ENCODE data around the gene TAS1R3.
A peak's percentile ranks its signal among the peaks of the same experiment; 100 is the strongest.

Gene TAS1R3

GRCh38 chr1:1371746-1372711 is 40.9 kb downstream of the TAS1R3 start:
- DNase-seq (ENCODE audit: low spot score), result peak; percentile 31

- no peak for DNase-seq (ENCODE audit: low spot score)
Observed at GRCh38 chr1:1373051-1373814, 42.2 kb downstream of the TAS1R3 start.

- no peak for DNase-seq (ENCODE audit: low spot score)
Observed at GRCh38 chr1:1373815-1374588, 42.9 kb downstream of the TAS1R3 start.

DNA sequence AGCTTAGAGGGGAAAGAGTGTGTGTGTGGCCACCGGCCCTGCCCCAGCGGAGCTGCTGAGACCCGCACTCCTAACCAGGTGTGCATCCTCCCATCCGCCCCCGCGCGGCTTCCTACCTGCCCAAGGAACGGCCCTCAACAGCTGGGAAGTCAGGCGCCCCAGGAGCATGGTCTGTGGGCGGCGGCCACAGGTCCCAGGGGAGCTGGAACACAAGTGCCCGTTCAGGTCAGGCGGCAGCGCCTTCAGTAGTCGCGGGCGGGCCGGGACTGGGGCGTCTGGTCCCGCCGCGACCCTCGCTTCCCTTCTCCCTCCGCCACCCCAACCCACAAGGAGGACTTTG is 43.5 kb downstream of the TAS1R3 start:
- no peak for DNase-seq (ENCODE audit: low spot score)

DNA sequence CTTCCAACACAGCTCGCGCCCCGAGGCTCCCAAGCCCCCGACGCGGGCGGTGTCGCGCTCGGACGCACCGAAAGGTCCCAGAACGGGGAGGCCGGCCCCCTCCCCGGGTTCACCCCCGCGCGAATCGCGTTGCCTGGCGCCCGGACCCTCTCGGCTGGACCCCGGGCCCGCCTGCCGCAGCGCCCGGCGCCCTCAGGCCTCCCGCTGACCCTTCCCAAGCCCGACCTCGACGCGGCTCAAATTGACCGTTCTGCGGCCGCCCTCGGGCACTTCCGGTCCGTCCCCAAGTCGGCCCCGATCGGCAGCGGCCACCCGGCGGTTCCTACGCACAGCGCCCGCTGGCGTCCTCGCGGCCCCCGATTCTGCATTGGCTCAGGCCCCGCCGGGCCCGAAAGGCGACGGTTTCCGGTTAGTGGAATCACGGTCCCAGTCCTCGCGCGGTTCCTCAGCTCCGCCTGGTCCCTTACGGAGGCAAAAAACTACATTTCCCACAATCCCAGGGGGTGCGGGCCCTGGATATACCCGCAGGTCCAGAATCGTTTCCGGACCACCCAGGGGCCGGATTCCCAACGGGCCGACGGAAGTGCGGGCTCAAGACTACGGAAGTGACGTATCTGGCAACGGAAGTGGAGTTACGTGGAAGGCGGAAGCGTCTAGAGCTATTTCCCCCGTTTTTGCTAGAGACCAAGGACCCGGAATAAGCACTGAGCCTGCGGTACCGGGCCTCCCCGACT is 44.0 kb downstream of the TAS1R3 start, which contains the start of gene AURKAIP1:
TSS of gene AURKAIP1 (minus strand) at position 279 of the 734 bp plus-strand sequence. CDS start 451 bp downstream, outside the sequence.
- peak; percentile 99 for DNase-seq (ENCODE audit: low spot score)

GRCh38 chr1:1376551-1377226 is 45.6 kb downstream of the TAS1R3 start:
- DNase-seq (ENCODE audit: low spot score), result no peak

GRCh38 chr1:1377540-1378205 is 46.6 kb downstream of the TAS1R3 start:
- DNase-seq (ENCODE audit: low spot score), result no peak

DNA sequence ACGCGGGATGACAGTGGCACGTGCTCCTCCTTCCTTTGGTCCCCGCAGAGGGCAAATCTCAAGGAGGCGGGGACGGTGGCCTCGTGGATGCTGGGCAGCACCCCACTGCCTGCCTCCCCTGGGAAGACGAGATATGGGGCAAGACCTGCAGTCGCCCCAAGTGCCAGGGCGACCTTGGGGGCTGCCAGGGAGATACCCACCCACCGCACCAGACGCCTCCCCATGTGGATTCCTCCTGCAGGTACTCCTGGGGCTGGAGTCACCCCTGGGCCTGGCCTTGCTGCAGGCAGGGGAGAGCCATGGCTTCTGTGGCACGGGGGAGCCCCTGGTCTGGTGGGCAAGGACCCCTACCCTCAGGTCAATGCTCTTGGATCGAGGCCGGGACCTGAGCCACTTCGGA is 49.8 kb downstream of the TAS1R3 start:
- no peak for DNase-seq (ENCODE audit: low spot score)

DNA sequence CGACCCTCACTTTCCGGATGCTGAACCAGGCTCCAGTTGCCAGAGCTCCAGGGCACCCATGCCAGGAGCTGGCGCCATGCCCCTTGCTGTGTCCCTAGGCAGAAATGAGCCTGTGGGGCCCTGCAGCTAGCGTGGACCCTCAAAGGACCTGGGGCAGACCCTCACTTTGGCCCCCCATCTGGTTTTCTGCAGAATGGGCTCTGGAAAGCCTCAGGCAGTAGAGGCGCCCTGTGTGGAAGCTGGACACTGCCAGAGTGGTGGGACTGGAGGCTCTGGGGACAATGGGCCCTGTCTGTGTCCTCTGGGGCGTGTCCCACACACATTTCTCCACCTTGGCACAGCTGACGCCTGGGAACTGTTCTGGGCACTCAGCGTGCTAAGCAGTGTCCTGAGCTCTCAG is 50.2 kb downstream of the TAS1R3 start:
- DNase-seq (ENCODE audit: low spot score), result no peak
